Chondrocyte (in vitro differentiated cells): ENCODE results near the gene TFEC. TPM values are rescaled to one million over a fixed set of nuclear protein-coding genes. Genes with fewer than 3 reads are reported as not detected.

Experiments
- DNase-seq: peaks from one replicate; pipeline ENCODE4 v3.0.0; 2021; ENCODE audit warnings: mixed read lengths, low spot score
- H3K27ac Mint-ChIP-seq: one replicate; pipeline ENCODE4 v1.8.0; 2021; ENCODE audit warnings: mild to moderate bottlenecking, moderate library complexity, mixed read lengths; ENCODE audit not compliant: unreplicated experiment
- H3K27me3 Mint-ChIP-seq: 2 replicates; pipeline ENCODE4 v1.8.0; 2021; ENCODE audit warnings: low read depth, mixed read lengths
- H3K36me3 Mint-ChIP-seq: 2 replicates; pipeline ENCODE4 v1.8.0; 2021; ENCODE audit warnings: low read depth, mixed read lengths
- H3K4me1 Mint-ChIP-seq: 2 replicates; pipeline ENCODE4 v1.8.0; 2021; ENCODE audit warnings: low read depth, mild to moderate bottlenecking, mixed read lengths
- H3K4me3 Mint-ChIP-seq: one replicate; pipeline ENCODE4 v1.8.0; 2021; ENCODE audit warnings: mild to moderate bottlenecking, moderate library complexity, mixed read lengths; ENCODE audit not compliant: unreplicated experiment
- H3K9me3 Mint-ChIP-seq: 2 replicates; pipeline ENCODE4 v1.8.0; 2021; ENCODE audit warnings: low read depth, mixed read lengths
- total RNA-seq: library from RNA; stranded (reverse); gene quantifications from 3 replicates; pipeline ENCODE4 v1.2.1, GENCODE V29; 2021
- TF ChIP-seq, protein P1 (sequence below): fragments of 200-600 bp; sonication (generic); IDR thresholded peaks from 2 replicates; pipeline ENCODE4 v1.5.0; 2021; ENCODE audit warnings: antibody characterized with exemption, mild to moderate bottlenecking, moderate library complexity

The TFEC gene
- total RNA-seq, 1 donor from 2014 or later: 0.17 TPM

DNA sequence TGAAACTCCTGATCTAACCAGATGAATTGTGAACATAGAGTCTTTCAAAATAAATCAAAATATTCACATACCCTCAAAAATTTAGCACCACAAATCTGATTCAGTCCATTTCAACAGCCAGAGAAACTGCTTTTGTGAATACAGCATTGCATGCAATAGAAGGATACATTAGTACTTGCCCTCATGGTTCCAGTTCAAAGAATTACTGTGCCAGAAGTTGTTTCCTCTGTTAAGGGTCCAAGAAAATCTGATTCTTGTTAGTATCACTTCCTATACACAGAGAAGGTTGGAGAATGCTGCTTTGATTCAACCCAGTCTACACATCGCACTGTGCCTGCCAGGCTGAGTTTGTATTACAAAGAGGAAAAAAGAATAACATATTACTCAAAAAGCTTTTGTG, 115.6 kb downstream of the TFEC start:
- peaks cover 6% of the 10 kb centered on the region for H3K4me1 Mint-ChIP-seq

DNA sequence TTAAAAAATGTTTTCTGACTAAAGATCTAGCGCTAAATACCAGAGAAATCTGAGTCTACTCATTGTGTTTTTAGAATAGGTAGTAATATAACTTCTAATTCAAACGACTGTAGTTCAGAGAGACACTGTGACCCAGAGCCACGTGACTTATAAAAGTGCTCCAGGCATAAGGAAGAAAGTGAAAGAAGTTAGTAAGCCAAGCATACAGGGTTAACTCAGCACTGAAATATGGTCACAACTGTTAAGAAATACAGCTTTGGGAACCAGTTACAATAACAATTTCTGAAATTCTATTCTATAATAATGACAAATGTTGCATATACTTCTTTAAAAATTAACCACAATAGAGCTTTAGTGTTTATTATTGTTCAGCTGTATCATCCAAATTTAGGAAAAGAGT, 119.1 kb downstream of the TFEC start:
- H3K4me3 Mint-ChIP-seq: no peak overlapping the region
- H3K4me1 Mint-ChIP-seq: peaks cover 6% of the 10 kb centered on the region
- no peak overlapping the region for H3K27ac Mint-ChIP-seq
- no peaks in the 10 kb centered on the region for H3K9me3 Mint-ChIP-seq
- no peak for DNase-seq
- TF ChIP-seq, protein P1, sequence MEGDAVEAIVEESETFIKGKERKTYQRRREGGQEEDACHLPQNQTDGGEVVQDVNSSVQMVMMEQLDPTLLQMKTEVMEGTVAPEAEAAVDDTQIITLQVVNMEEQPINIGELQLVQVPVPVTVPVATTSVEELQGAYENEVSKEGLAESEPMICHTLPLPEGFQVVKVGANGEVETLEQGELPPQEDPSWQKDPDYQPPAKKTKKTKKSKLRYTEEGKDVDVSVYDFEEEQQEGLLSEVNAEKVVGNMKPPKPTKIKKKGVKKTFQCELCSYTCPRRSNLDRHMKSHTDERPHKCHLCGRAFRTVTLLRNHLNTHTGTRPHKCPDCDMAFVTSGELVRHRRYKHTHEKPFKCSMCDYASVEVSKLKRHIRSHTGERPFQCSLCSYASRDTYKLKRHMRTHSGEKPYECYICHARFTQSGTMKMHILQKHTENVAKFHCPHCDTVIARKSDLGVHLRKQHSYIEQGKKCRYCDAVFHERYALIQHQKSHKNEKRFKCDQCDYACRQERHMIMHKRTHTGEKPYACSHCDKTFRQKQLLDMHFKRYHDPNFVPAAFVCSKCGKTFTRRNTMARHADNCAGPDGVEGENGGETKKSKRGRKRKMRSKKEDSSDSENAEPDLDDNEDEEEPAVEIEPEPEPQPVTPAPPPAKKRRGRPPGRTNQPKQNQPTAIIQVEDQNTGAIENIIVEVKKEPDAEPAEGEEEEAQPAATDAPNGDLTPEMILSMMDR: no peak
- H3K36me3 Mint-ChIP-seq: no peaks in the 10 kb centered on the region
- peaks cover 6% of the 10 kb centered on the region for H3K27me3 Mint-ChIP-seq

More for the DNA sequence above, 115.6 kb downstream of the TFEC start:
- no peak overlapping the region for H3K4me3 Mint-ChIP-seq
- H3K9me3 Mint-ChIP-seq: no peaks in the 10 kb centered on the region
- TF ChIP-seq, protein P1: no peak
- H3K36me3 Mint-ChIP-seq: no peaks in the 10 kb centered on the region
- DNase-seq: no peak
- no peak overlapping the region for H3K27ac Mint-ChIP-seq
- peaks cover 6% of the 10 kb centered on the region for H3K27me3 Mint-ChIP-seq

GRCh38 chr7:115910541-115911164, 119.9 kb downstream of the TFEC start:
- Mint-ChIP-seq H3K4me1 (peaks cover 6% of the 10 kb centered on the region), H3K4me3 (no peak overlapping the region), H3K27me3 (peaks cover 11% of the 10 kb centered on the region), H3K27ac (no peak overlapping the region), H3K36me3 (no peaks in the 10 kb centered on the region), H3K9me3 (no peaks in the 10 kb centered on the region)
- TF ChIP-seq, protein P1: peak; percentile 89
- no peak for DNase-seq

- TF ChIP-seq, protein P1: no peak
- Mint-ChIP-seq H3K9me3 (no peaks in the 10 kb centered on the region), H3K4me3 (no peak overlapping the region), H3K27ac (no peak overlapping the region), H3K27me3 (peaks cover 5% of the 10 kb centered on the region), H3K36me3 (no peaks in the 10 kb centered on the region), H3K4me1 (peaks cover 6% of the 10 kb centered on the region)
- no peak for DNase-seq
Measured at GRCh38 chr7:115906731-115907130, 123.8 kb downstream of the TFEC start.

DNA sequence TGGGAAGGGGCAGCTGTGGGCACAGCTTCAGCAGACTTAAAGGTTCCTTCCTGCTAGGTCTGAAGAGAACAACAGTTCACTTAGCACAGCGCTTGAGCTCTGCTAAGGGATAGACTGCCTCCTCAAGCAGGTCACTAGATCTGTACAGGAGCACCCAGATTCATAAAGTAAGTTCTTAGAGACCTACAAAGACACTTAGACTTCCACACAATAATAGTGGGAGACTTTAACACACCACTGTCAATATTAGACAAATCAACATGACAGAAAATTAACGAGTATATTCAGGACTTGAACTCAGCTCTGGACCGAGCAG, 140.9 kb downstream of the TFEC start:
- no peak for DNase-seq
- Mint-ChIP-seq H3K27ac (no peak overlapping the region), H3K4me1 (no peaks in the 10 kb centered on the region), H3K36me3 (peaks cover 2% of the 10 kb centered on the region), H3K9me3 (peaks cover 29% of the 10 kb centered on the region), H3K27me3 (no peaks in the 10 kb centered on the region), H3K4me3 (no peak overlapping the region)
- TF ChIP-seq, protein P1: no peak
